ENCODE results near the gene PDS5B.

PDS5B gene

DNA sequence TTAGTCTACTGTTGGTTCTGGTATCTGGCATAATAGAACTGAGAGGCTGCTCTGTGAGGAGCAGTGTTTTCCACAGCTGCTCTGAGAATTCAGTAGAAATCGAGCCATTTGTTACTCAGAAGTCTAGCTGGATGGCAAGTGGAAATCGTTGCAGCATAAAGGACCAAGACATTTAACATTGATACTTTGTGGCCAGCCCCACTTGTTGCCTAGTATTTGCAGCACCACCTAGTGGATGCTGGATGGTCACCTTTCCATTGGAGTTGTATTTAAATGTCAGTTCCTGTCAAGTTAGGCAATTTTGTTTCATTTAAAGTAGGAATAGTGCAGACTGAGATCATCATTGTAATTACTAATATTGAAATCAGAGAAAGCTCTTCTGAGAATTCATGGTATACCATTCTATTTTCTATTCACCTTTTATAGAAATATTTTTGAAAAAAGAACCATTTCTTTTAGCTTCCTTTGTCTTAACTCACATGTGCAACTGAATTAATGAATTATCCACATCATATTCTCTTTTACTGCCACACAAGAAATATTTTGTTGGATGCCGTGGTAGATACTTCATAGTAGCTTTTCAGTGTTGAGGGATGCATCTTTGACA lies 64.6 kb downstream of the PDS5B start:
- H3K4me1 ChIP-seq, result peaks cover 0 to 41% (median 14%) of the 10 kb centered on the region in 4 donors

DNA sequence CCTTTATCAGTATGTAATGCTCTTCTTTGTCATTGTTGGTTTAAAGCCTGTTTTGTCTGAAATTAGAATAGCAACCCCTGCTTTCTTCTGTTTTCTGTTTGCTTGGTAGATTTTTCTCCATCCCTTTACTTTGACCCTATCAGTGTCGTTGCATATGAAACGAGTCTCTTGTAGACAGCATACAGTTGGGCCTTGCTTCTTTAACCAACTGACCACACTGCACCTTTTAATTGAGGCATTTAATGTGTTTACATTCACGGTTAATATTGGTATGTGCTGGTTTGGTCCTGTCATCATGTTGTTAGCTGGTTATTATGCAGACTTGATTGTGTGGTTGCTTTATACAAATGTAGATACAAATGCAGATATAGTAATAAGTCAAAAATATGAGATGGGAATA lies 71.1 kb downstream of the PDS5B start:
- TF ChIP-seq, protein P1, sequence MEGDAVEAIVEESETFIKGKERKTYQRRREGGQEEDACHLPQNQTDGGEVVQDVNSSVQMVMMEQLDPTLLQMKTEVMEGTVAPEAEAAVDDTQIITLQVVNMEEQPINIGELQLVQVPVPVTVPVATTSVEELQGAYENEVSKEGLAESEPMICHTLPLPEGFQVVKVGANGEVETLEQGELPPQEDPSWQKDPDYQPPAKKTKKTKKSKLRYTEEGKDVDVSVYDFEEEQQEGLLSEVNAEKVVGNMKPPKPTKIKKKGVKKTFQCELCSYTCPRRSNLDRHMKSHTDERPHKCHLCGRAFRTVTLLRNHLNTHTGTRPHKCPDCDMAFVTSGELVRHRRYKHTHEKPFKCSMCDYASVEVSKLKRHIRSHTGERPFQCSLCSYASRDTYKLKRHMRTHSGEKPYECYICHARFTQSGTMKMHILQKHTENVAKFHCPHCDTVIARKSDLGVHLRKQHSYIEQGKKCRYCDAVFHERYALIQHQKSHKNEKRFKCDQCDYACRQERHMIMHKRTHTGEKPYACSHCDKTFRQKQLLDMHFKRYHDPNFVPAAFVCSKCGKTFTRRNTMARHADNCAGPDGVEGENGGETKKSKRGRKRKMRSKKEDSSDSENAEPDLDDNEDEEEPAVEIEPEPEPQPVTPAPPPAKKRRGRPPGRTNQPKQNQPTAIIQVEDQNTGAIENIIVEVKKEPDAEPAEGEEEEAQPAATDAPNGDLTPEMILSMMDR (IDR thresholded peaks at IDR 0.05), result no peak
- Histone ChIP-seq H3K36me3 (no peaks in the 10 kb centered on the region), H3K27me3 (no peaks in the 10 kb centered on the region), H3K4me1 (peaks cover 0 to 31% (median 9%) of the 10 kb centered on the region in 4 donors), H3K9me3 (no peaks in the 10 kb centered on the region), H3K4me3 (no peak overlapping the region), H3K27ac (no peak overlapping the region)
- DNase-seq, result no peak
- intact Hi-C loops (cut with DNase I; ENCODE audit: low total_unique reads), result no loop called here

More for the DNA sequence above, 64.6 kb downstream of the PDS5B start:
- DNase-seq, result peak in 1 of 2 donors; percentile 50
- TF ChIP-seq, protein P1 (IDR thresholded peaks at IDR 0.05), result peak; percentile 36 to 51
- intact Hi-C loops (cut with DNase I; ENCODE audit: low total_unique reads), result no loop called here
- Histone ChIP-seq H3K9me3 (no peaks in the 10 kb centered on the region), H3K4me3 (no peak overlapping the region), H3K27ac (no peak overlapping the region), H3K36me3 (no peaks in the 10 kb centered on the region), H3K27me3 (no peaks in the 10 kb centered on the region)

DNA sequence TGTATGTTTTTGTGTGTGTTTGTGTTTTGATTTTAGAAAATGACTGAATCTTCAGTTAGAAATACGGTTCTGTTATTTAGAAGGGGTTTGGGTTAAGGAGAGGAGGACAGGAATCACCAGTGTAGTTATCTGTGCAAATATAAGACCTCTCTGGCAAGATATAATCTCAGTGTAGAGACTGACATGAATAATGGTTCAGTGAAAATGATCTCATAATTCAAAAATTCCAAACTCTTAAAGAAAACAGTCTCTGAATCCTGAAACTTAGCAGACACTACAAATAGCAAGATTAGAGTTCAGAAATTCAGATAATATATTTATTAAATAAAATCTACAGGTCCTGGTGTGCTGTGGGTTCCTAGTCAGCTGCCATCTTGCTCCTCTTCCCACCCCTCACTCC lies 73.5 kb downstream of the PDS5B start:
- H3K27me3 ChIP-seq, result no peaks in the 10 kb centered on the region
- intact Hi-C loops (cut with DNase I; ENCODE audit: low total_unique reads), result no loop called here
- TF ChIP-seq, protein P1 (IDR thresholded peaks at IDR 0.05), result no peak
- DNase-seq, result no peak
- H3K36me3 ChIP-seq, result no peaks in the 10 kb centered on the region
- H3K4me3 ChIP-seq, result no peak overlapping the region
- peaks cover 0 to 35% (median 9%) of the 10 kb centered on the region in 4 donors for H3K4me1 ChIP-seq
- peak overlapping the region; percentile 2 to 9 for H3K27ac ChIP-seq
- H3K9me3 ChIP-seq, result no peaks in the 10 kb centered on the region

DNA sequence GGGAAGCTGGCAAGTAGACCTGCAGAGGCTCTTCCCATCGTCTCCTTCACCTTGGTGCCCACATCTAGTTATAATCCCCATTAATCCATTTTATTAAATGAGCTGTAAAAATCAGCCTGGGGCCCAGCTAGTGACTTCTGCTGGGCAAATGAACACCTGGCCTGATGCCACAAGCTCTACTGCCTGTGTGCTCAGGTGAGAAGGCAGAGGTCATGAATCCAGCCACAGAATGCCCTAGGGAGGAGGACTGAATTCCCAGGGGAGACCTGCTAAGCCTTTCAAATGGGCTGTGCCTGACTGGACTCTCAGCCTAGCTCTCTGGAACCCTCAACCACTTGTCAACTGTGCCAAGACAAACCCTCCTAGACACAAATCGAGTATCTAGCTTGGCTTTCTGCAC lies 74.0 kb downstream of the PDS5B start:
- intact Hi-C loops (cut with DNase I; ENCODE audit: low total_unique reads), result no loop called here
- H3K27ac ChIP-seq, result peak overlapping the region; percentile 2 to 9
- H3K36me3 ChIP-seq, result no peaks in the 10 kb centered on the region
- no peaks in the 10 kb centered on the region for H3K9me3 ChIP-seq
- no peak overlapping the region for H3K4me3 ChIP-seq
- H3K27me3 ChIP-seq, result no peaks in the 10 kb centered on the region
- DNase-seq, result no peak
- TF ChIP-seq, protein P1 (IDR thresholded peaks at IDR 0.05), result no peak
- H3K4me1 ChIP-seq, result peaks cover 0 to 35% (median 9%) of the 10 kb centered on the region in 4 donors

DNA sequence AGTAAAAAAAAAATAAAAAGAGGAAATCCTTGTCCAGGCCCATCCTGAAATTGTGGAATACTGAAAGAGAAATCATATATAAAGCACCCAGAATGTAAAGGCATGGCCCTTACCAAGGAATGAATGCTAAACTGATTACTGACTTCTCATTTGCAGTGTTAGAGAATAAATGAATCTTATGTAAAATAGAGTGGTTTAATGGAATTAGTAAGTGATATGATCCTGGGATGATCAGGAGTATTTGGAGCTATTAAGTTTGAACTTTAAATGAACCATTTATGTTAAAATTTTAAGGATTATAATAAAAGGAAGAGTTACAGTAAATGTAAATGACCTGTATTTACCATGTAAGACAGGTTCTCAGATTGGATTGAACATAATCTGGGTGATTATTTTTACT lies 75.4 kb downstream of the PDS5B start:
- TF ChIP-seq, protein P1 (IDR thresholded peaks at IDR 0.05), result no peak
- Histone ChIP-seq H3K36me3 (no peaks in the 10 kb centered on the region), H3K27me3 (no peaks in the 10 kb centered on the region), H3K4me1 (peaks cover 0 to 35% (median 9%) of the 10 kb centered on the region in 4 donors), H3K9me3 (no peaks in the 10 kb centered on the region), H3K4me3 (no peak overlapping the region), H3K27ac (no peak overlapping the region)
- intact Hi-C loops (cut with DNase I; ENCODE audit: low total_unique reads), result no loop called here
- DNase-seq, result no peak

All from tibial artery (tissue), 4 donors.